Stomach (tissue), 9 donors: ENCODE results near the gene LIPE. TPM values are rescaled to one million over a fixed set of nuclear protein-coding genes. Genes with fewer than 3 reads are reported as not detected.

ENCODE experiments used
- DNase-seq, 2 donors: peaks; one replicate each; pipeline versions ENCODE4 v3.0.0 to v3.0.0-alpha.2; 2013 to 2019
- H3K27ac ChIP-seq, 5 donors: fragments of 200-600 bp in 4 of 5; sonication (generic) in 4 of 5; one replicate each; pipeline ENCODE4 v1.5.1; 2013 to 2019; ENCODE audit warnings: mild to moderate bottlenecking in 1 of 5, moderate library complexity in 1 of 5
- H3K27me3 ChIP-seq, 3 donors: fragments of 200-600 bp; sonication (generic); one replicate each; pipeline ENCODE4 v1.5.1; 2017 to 2019; ENCODE audit warnings: mixed run types in 1 of 3
- H3K36me3 ChIP-seq, 4 donors: fragments of 200-600 bp; sonication (generic); 1 replicate in 3 of 4; 2 replicates in 1 of 4; pipeline ENCODE4 v1.5.1; 2016 to 2019
- H3K4me1 ChIP-seq, 4 donors: fragments of 200-600 bp; sonication (generic); one replicate each; pipeline ENCODE4 v1.5.1; 2016 to 2019
- H3K4me3 ChIP-seq, 4 donors: fragments of 200-600 bp; sonication (generic) in 3 of 4; one replicate each; pipeline ENCODE4 v1.5.1; 2016 to 2019; ENCODE audit warnings: mild to moderate bottlenecking in 1 of 4
- H3K9me3 ChIP-seq, 4 donors: fragments of 200-600 bp; sonication (generic); one replicate each; pipeline ENCODE4 v1.5.1; 2016 to 2019
- CTCF ChIP-seq, 7 experiments: fragments of 450-650 bp in 4 of 7; fragments of 200-600 bp in 3 of 7; sonication (generic) in 3 of 7; IDR thresholded peaks; one replicate each; pipeline ENCODE4 v1.5.1; 2016 to 2019; ENCODE audit warnings: antibody characterized with exemption in 7 of 7, control low read depth in 2 of 7, mild to moderate bottlenecking in 1 of 7
- EP300 ChIP-seq: sonication (generic); formaldehyde crosslinking; IDR thresholded peaks from one replicate; pipeline ENCODE4 v1.6.1; 2017; ENCODE audit warnings: antibody characterized with exemption
- POLR2A ChIP-seq, 4 donors: fragments of 450-650 bp; IDR thresholded peaks; one replicate each; pipeline ENCODE4 v1.6.1; 2016; ENCODE audit warnings: antibody characterized with exemption in 4 of 4, control low read depth in 2 of 4, mild to moderate bottlenecking in 1 of 4, moderate library complexity in 1 of 4
- POLR2AphosphoS5 ChIP-seq, 3 donors: sonication (generic); formaldehyde crosslinking; IDR thresholded peaks; one replicate each; pipeline ENCODE4 v1.6.1; 2016; ENCODE audit warnings: antibody characterized with exemption in 3 of 3
- WGBS, 5 donors: extraction: QIAGEN DNeasy Blood & Tissue Kit in 3 of 5; methylation state at CpG; one replicate each; pipeline versions ENCODE4 v1.1.5 to v1.1.7; 2013 to 2018; 5-methylcytosine and 5-hydroxymethylcytosine counted together
- intact Hi-C: fragments of 100-400 bp; cut with DNase I; formaldehyde crosslinking; loops from one replicate; pipeline ENCODE4 v1.15.1; 2023; ENCODE audit warnings: low total_unique reads
- polyA plus RNA-seq, 3 donors: library from polyadenylated mRNA; stranded (reverse); fragments of 200-250 nt; gene quantifications; one replicate each; pipeline ENCODE4 v1.2.3, GENCODE V29; 2013
- total RNA-seq, 5 donors: library from RNA; depleted of rRNA; stranded (reverse); fragments of >200 nt; gene quantifications; one replicate each; pipeline versions ENCODE4 v1.1.0 to v1.2.3, GENCODE V29; 2014 to 2016
- donor health status: healthy with polysubstance abuse.
- donor health status: Bipolar disorder and iron deficiency.
- donor health status: healthy.

LIPE gene
- total and polyA plus RNA-seq, 8 donors: 3.1 to 139 (median 10.6) TPM

GRCh38 chr19:42441049-42441445 is 13.9 kb upstream of the LIPE start:
- H3K27me3 ChIP-seq: no peaks in the 10 kb centered on the region
- WGBS, 5 donors: 16 to 49% (median 36%) methylated on average over 2 of the region's 2 CpGs
- DNase-seq: peak; percentile 51 to 88
- peaks cover 6 to 66% (median 43%) of the 10 kb centered on the region in 4 donors for H3K4me1 ChIP-seq
- intact Hi-C loops: no loop called here
- peak overlapping the region; percentile 11 to 42 (median 29) for H3K4me3 ChIP-seq
- TF ChIP-seq POLR2A (IDR thresholded peaks at IDR 0.05): peak in 1 of 4 donors; percentile 46
- TF ChIP-seq POLR2AphosphoS5 (IDR thresholded peaks at IDR 0.05): peak in 2 of 3 donors; percentile 50 to 55
- TF ChIP-seq EP300: no peak
- peak in 2 of 7 experiments; percentile 7 to 18 for TF ChIP-seq CTCF (IDR thresholded peaks at IDR 0.05)
- H3K36me3 ChIP-seq: no peaks in the 10 kb centered on the region
- H3K9me3 ChIP-seq: no peaks in the 10 kb centered on the region
- peak overlapping the region; percentile 86 to 93 (median 88) for H3K27ac ChIP-seq

GRCh38 chr19:42440357-42441048 is 13.3 kb upstream of the LIPE start:
- H3K9me3 ChIP-seq: no peaks in the 10 kb centered on the region
- H3K27ac ChIP-seq: peak overlapping the region; percentile 86 to 93 (median 88)
- peak overlapping the region in 2 of 4 donors; percentile 20 to 42 for H3K4me3 ChIP-seq
- no peaks in the 10 kb centered on the region for H3K27me3 ChIP-seq
- 11 to 19% (median 17%) methylated on average over 16 of the region's 16 CpGs for WGBS, 5 donors
- H3K36me3 ChIP-seq: no peaks in the 10 kb centered on the region
- H3K4me1 ChIP-seq: peaks cover under 1 to 63% (median 40%) of the 10 kb centered on the region in 4 donors
- peak in 5 of 7 experiments; percentile 74 to 93 (median 79) for TF ChIP-seq CTCF (IDR thresholded peaks at IDR 0.05)
- no peak for TF ChIP-seq POLR2A (IDR thresholded peaks at IDR 0.05)
- TF ChIP-seq EP300: no peak
- TF ChIP-seq POLR2AphosphoS5 (IDR thresholded peaks at IDR 0.05): peak in 1 of 3 donors; percentile 48
- DNase-seq: peak; percentile 89 to 91
- intact Hi-C loops: no loop called here

- no peak for DNase-seq
- H3K4me3 ChIP-seq: no peak overlapping the region
- no peaks in the 10 kb centered on the region for H3K9me3 ChIP-seq
- TF ChIP-seq EP300: no peak
- no peak for TF ChIP-seq POLR2AphosphoS5 (IDR thresholded peaks at IDR 0.05)
- TF ChIP-seq POLR2A (IDR thresholded peaks at IDR 0.05): no peak
- 51 to 73% (median 60%) methylated on average over 3 of the region's 3 CpGs for WGBS, 5 donors
- peaks cover 4 to 65% (median 39%) of the 10 kb centered on the region in 4 donors for H3K4me1 ChIP-seq
- peaks cover 0 to 24% (median 5%) of the 10 kb centered on the region in 4 donors for H3K36me3 ChIP-seq
- H3K27me3 ChIP-seq: no peaks in the 10 kb centered on the region
- intact Hi-C loops: no loop called here
- H3K27ac ChIP-seq: no peak overlapping the region
Measured at GRCh38 chr19:42436006-42436405, 8.8 kb upstream of the LIPE start.

GRCh38 chr19:42435316-42435715 is 8.1 kb upstream of the LIPE start:
- TF ChIP-seq POLR2AphosphoS5 (IDR thresholded peaks at IDR 0.05): no peak
- TF ChIP-seq CTCF (IDR thresholded peaks at IDR 0.05): no peak
- no peak for TF ChIP-seq EP300
- no peak for TF ChIP-seq POLR2A (IDR thresholded peaks at IDR 0.05)
- H3K27me3 ChIP-seq: no peaks in the 10 kb centered on the region
- peaks cover 0 to 31% (median 7%) of the 10 kb centered on the region in 4 donors for H3K36me3 ChIP-seq
- no peak for DNase-seq
- no peak overlapping the region for H3K4me3 ChIP-seq
- H3K27ac ChIP-seq: no peak overlapping the region
- 89 to 96% (median 95%) methylated on average over 6 of the region's 6 CpGs for WGBS, 5 donors
- H3K9me3 ChIP-seq: no peaks in the 10 kb centered on the region
- H3K4me1 ChIP-seq: peaks cover 4 to 58% (median 33%) of the 10 kb centered on the region in 4 donors
- intact Hi-C loops: no loop called here
